Body of pancreas (tissue), 4 donors: ENCODE data around the gene RUNDC1. TPM values are rescaled to one million over a fixed set of nuclear protein-coding genes. Genes with fewer than 3 reads are reported as not detected.

ENCODE experiments used
- ATAC-seq: fragments of 150-250 bp; one replicate; pipeline ENCODE4 v1.9.1; 2016
- DNase-seq, 4 donors: peaks; one replicate each; pipeline ENCODE4 v3.0.0-alpha.2; 2019
- H3K27ac ChIP-seq, 4 donors: fragments of 200-600 bp; sonication (generic); 1 replicate in 3 of 4; 2 replicates in 1 of 4; pipeline versions ENCODE4 v1.5.1 to v1.6.1; 2016 to 2019; ENCODE audit warnings: mild to moderate bottlenecking in 1 of 4, mixed read lengths in 1 of 4, moderate library complexity in 1 of 4
- H3K27me3 ChIP-seq, 2 donors: fragments of 200-600 bp; sonication (generic); one replicate each; pipeline ENCODE4 v1.6.0; 2016; ENCODE audit warnings: mild to moderate bottlenecking in 1 of 2
- H3K36me3 ChIP-seq, 2 donors: fragments of 200-600 bp; sonication (generic); replicated peaks in 1 of 2; 2 replicates each; pipeline ENCODE4 v1.5.1; 2016; ENCODE audit warnings: low read depth in 2 of 2; ENCODE audit not compliant: insufficient read depth in 1 of 2
- H3K4me1 ChIP-seq: fragments of 200-600 bp; sonication (generic); one replicate; pipeline ENCODE4 v1.6.0; 2016
- H3K4me3 ChIP-seq, 2 donors: fragments of 200-600 bp; sonication (generic); 1 replicate in 1 of 2; 2 replicates in 1 of 2; pipeline ENCODE4 v1.5.1; 2016 to 2019
- H3K9me3 ChIP-seq, 3 donors: fragments of 200-600 bp; sonication (generic); 1 replicate in 2 of 3; 2 replicates in 1 of 3; pipeline ENCODE4 v1.5.1; 2016
- POLR2A ChIP-seq, 3 donors: fragments of 450-650 bp; IDR thresholded peaks; one replicate each; pipeline ENCODE4 v1.6.1; 2016; ENCODE audit warnings: antibody characterized with exemption in 3 of 3, mild to moderate bottlenecking in 2 of 3
- WGBS, 2 donors: methylation state at CpG; one replicate each; pipeline ENCODE4 v1.1.5; 2017; 5-methylcytosine and 5-hydroxymethylcytosine counted together
- intact Hi-C: fragments of 100-400 bp; cut with DNase I; formaldehyde crosslinking; loops from one replicate; pipeline ENCODE4 v1.15.1; 2023
- total RNA-seq, 2 donors: library from RNA; depleted of rRNA; stranded (reverse); fragments of >200 nt; gene quantifications; one replicate each; pipeline ENCODE4 v1.1.0, GENCODE V29; 2016
- TF ChIP-seq, protein P1 (sequence below), 7 experiments: fragments of 450-650 bp in 4 of 7; fragments of 200-600 bp in 3 of 7; sonication (generic) in 3 of 7; IDR thresholded peaks; one replicate each; pipeline ENCODE4 v1.5.1; 2016 to 2019; ENCODE audit warnings: antibody characterized with exemption in 7 of 7

The RUNDC1 gene
- total RNA-seq, 2 donors from 2014 or later, result 17.1 to 37.6 TPM

DNA sequence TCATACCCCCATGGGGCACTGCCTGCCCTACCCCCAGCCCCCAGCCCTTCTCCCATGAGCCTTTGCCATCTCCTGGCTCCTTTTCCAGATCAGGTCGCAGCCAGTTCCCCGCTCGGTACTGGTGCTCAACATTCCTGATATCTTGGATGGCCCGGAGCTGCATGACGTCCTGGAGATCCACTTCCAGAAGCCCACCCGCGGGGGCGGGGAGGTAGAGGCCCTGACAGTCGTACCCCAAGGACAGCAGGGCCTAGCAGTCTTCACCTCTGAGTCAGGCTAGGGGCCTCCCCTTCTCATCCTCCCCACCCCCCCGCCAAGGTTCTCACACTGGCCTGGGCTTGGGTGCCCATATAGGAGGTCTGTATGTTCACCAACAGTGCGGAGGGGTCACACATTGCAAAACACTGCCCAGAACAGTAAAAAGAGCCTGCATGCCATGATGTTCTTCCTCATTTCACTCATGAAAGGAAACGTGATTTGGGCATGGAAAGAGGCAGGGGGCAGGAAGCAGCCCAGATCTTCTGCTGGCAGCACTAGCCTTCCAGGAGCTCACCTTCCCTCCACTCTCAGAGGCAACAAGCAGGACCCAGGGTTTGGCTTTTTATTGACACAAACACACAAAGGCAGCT lies 33.8 kb downstream of the RUNDC1 start:
- intact Hi-C loops, result loop anchor here (10.0 kb wide), 1 partner anchor 331 kb away; no protein-coding TSS in a partner anchor
- H3K9me3 ChIP-seq, result no peaks in the 10 kb centered on the region
- peaks cover 14% of the 10 kb centered on the region for H3K4me1 ChIP-seq
- 73 to 85% methylated on average over 7 to 11 of the region's 12 CpGs for WGBS, 2 donors
- H3K27ac ChIP-seq, result no peak overlapping the region
- H3K27me3 ChIP-seq, result no peaks in the 10 kb centered on the region
- no peak overlapping the region for H3K4me3 ChIP-seq
- ATAC-seq, result no peak
- no peak for DNase-seq
- TF ChIP-seq, protein P1, sequence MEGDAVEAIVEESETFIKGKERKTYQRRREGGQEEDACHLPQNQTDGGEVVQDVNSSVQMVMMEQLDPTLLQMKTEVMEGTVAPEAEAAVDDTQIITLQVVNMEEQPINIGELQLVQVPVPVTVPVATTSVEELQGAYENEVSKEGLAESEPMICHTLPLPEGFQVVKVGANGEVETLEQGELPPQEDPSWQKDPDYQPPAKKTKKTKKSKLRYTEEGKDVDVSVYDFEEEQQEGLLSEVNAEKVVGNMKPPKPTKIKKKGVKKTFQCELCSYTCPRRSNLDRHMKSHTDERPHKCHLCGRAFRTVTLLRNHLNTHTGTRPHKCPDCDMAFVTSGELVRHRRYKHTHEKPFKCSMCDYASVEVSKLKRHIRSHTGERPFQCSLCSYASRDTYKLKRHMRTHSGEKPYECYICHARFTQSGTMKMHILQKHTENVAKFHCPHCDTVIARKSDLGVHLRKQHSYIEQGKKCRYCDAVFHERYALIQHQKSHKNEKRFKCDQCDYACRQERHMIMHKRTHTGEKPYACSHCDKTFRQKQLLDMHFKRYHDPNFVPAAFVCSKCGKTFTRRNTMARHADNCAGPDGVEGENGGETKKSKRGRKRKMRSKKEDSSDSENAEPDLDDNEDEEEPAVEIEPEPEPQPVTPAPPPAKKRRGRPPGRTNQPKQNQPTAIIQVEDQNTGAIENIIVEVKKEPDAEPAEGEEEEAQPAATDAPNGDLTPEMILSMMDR (IDR thresholded peaks at IDR 0.05), result no peak
- TF ChIP-seq POLR2A (IDR thresholded peaks at IDR 0.05), result no peak
- no peaks in the 10 kb centered on the region for H3K36me3 ChIP-seq

DNA sequence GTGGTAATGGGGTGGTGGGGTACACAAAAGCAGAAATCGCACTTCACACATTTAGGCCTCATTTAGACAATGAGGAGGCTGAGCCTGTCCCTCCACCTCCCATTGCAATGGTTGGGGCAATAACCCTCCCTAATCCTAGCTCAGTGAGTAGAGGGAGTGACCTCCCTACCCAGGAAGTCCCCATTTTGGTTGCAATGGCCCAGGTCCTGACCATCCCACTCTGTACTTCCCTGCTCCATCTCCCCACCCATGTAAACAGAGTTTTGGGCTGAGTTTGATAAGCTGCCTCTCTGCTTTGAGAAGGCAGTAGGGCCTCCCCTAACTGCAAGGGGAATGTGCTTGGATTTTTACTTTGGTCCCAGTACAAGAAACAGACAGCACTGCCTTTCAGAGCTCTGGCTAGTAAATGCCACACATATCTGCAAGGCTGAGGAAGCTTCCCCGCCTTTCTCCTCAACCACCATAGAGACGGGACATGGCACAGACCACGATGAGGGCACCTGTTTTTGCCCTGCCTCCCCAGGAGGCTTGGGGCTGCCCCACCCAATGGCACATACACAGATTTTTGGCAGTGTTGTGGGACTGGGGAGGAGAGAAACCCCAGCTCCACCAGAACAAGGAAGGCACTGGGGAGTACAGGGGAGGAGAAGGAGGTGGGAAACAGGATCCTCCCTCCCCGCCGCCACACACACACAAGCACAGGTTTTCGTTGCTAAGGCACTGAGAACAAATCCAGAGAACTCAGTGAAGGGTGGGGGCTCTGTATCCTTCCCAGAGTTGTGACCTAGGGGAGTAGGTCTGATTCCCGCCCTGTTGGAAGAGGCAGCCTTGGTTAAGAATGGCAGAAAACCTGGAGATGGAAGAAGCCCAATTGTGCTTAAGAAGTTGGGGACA lies 34.5 kb downstream of the RUNDC1 start:
- TF ChIP-seq POLR2A (IDR thresholded peaks at IDR 0.05), result no peak
- TF ChIP-seq, protein P1 (IDR thresholded peaks at IDR 0.05), result no peak
- no peak for ATAC-seq
- Histone ChIP-seq H3K4me1 (peaks cover 20% of the 10 kb centered on the region), H3K9me3 (no peaks in the 10 kb centered on the region), H3K27me3 (no peaks in the 10 kb centered on the region), H3K27ac (peak overlapping the region in 1 of 4 donors; percentile 6), H3K36me3 (no peaks in the 10 kb centered on the region), H3K4me3 (no peak overlapping the region)
- intact Hi-C loops, result loop anchor here (10.0 kb wide), 1 partner anchor 330 kb away; no protein-coding TSS in a partner anchor
- 75 to 83% methylated on average over 8 of the region's 8 CpGs for WGBS, 2 donors
- no peak for DNase-seq

DNA sequence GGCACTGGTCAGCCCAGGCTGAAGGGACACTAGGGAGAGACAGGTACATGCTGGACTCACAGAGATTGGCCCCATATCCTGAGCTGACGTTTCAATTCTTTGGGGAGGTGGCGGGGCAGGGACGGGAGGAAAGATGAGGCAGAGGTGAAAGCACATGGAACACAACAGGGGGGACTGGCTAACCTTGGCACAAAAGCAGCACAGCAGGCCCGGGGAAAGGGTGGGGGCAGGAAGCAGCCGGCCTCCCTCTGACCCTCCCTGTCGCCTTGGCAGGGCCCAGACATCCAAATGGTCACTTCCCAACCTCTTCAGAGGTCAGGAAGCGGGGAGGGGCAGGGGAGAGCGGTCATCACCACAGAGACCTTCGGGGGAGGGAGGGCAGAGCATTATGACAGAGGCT lies 35.2 kb downstream of the RUNDC1 start:
- Histone ChIP-seq H3K4me3 (no peak overlapping the region), H3K27ac (peak overlapping the region in 1 of 4 donors; percentile 6), H3K4me1 (peaks cover 23% of the 10 kb centered on the region), H3K9me3 (no peaks in the 10 kb centered on the region), H3K36me3 (no peaks in the 10 kb centered on the region), H3K27me3 (no peaks in the 10 kb centered on the region)
- ATAC-seq, result peak; percentile 38
- intact Hi-C loops, result loop anchor here (10.0 kb wide), 1 partner anchor 329 kb away; no protein-coding TSS in a partner anchor
- peak in 3 of 4 donors; percentile 27 to 34 (median 28) for DNase-seq
- WGBS, 2 donors, result 58 to 79% methylated on average over 9 of the region's 9 CpGs
- TF ChIP-seq POLR2A (IDR thresholded peaks at IDR 0.05), result no peak
- TF ChIP-seq, protein P1 (IDR thresholded peaks at IDR 0.05), result no peak

DNA sequence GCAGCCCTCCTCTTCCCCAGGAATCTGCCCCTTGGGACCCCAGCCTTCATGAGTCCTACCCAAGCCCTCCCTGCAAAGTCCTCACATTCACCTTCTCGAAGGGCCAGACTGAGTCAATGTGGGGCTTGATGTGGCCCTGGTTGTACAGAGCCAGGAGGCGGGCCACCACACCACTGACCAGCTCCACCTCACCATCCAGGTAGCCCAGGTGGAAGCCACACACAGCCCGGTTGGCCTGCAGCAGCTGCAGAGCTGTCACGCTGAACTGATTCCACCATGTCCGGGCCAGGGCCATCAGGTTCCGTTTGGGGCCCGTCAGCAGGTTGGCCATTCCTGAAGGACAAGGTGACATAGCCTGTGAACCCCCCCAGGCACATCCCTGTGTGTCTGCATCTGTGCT lies 35.9 kb downstream of the RUNDC1 start:
- WGBS, 2 donors, result 89% methylated on average over 7 of the region's 7 CpGs; no CpG with 5 or more reads in 1 of the 2 donors
- Histone ChIP-seq H3K4me3 (no peak overlapping the region), H3K36me3 (no peaks in the 10 kb centered on the region), H3K4me1 (peaks cover 22% of the 10 kb centered on the region), H3K9me3 (no peaks in the 10 kb centered on the region), H3K27me3 (no peaks in the 10 kb centered on the region), H3K27ac (no peak overlapping the region)
- no peak for DNase-seq
- intact Hi-C loops, result loop anchor here (10.0 kb wide), 1 partner anchor 329 kb away; no protein-coding TSS in a partner anchor
- ATAC-seq, result no peak
- no peak for TF ChIP-seq POLR2A (IDR thresholded peaks at IDR 0.05)
- TF ChIP-seq, protein P1 (IDR thresholded peaks at IDR 0.05), result no peak
